Kidney tubule cell (primary cell): ENCODE data around the gene CEP112.

Experiments
- DNase-seq: peaks from one replicate; pipeline ENCODE4 v3.0.0-alpha.2; 2018; ENCODE audit warnings: low spot score

CEP112 gene

DNA sequence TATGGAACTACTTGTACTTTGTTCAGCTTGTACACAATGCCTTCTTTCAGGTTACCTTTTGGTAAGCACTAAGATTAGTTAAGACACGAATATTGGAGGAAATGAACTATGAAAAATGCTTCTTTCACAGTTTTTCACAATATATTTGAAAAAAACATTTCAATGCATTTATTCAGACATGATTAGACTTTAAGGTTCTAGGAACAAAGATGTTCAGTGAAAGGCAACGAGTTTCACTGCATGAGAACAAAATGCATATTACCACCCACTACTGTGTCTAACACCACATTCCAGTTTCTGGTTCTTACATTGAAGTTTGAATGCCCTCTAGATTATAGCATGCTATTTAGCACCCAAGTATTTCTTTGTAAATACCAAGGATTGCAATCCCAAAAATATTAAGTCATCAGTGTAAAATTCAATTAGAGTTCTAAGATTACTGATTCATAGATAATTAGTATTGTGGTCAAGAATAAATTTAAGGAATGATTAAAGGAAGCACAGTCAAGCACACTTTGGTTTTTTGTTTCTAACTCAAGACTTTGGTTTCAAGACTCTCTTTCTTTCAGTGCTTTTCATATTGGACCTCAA lies 261.7 kb downstream of the CEP112 start:
- no peak for DNase-seq

GRCh38 chr17:65926599-65926998 lies 265.3 kb downstream of the CEP112 start:
- DNase-seq: no peak

- DNase-seq: no peak
These were observed 266.2 kb downstream of the CEP112 start for GRCh38 chr17:65925606-65926307.

GRCh38 chr17:65920996-65921395 lies 270.9 kb downstream of the CEP112 start:
- DNase-seq: no peak

- DNase-seq: no peak
These were observed 273.0 kb downstream of the CEP112 start for GRCh38 chr17:65918916-65919315.

DNA sequence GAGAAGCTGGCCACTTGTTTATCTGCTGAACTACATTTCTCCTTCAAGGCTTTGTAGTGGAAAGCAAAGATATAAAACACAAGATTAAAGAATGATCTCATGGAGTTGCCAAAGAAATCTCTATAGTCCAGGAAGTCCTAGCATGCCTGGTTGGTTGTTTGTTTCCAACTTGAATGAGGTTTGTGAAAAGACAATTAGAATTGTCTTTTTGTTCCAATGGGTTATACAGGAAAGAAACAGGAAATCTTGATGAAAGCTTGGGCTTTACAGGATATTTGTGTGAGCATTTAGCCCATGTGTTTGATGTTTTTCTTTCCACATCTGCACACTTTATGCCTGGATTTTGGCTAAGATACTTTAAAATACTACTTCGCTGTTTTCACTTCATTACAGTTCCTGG lies 273.4 kb downstream of the CEP112 start:
- DNase-seq: no peak

DNA sequence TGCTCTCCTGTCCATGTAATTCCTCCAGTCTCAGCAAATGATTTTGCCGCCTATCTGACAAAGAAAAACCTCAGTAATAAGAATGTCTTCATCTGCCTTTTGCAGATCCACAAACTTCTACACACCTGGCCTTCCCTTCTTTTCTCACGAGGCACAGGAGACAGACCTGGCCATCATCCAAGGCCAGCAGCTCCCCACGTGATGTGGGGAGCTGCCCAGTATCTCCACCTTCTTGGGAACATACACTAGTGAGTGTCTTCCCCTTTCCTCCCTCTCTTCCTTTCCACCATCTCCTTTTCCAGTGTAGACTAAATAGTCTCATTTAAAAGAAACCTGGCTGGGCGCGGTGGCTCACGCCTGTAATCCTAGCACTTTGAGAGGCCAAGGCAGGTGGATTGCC lies 274.4 kb downstream of the CEP112 start:
- no peak for DNase-seq

- DNase-seq: no peak
These were observed 275.5 kb downstream of the CEP112 start for GRCh38 chr17:65916425-65916824.

- DNase-seq: peak; percentile 25
These were observed 277.1 kb downstream of the CEP112 start for GRCh38 chr17:65914784-65915342.

DNA sequence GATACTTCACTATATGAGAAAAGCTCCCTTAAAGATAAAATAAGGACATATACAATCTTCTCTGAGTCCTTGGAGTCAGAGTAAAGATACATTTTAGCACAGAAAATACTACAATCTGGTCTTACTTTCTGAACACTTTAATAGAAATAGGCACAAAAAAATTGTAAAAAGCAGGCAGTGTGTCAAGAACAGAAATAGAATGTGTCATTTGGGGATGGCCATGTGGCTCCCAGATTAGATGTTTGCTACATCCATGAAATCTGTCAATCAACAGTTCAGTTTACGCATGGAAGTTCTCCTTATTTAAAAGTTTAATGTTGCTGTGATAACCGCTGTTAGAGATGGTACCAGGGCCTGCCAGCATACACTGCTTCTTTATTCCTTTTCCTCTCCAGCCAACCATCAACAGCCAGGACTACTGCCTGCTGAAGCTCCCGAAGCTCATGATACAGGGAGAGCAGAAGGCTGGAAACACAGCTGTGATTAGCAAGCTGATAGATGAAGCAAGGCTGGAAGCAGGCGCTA lies 278.5 kb downstream of the CEP112 start:
- no peak for DNase-seq

- no peak for DNase-seq
These were observed 281.1 kb downstream of the CEP112 start for GRCh38 chr17:65910836-65911235.

- no peak for DNase-seq
These were observed 289.0 kb downstream of the CEP112 start for GRCh38 chr17:65902831-65903522.

GRCh38 chr17:65902155-65902554 lies 289.8 kb downstream of the CEP112 start:
- no peak for DNase-seq

GRCh38 chr17:65901394-65901793 lies 290.5 kb downstream of the CEP112 start:
- no peak for DNase-seq

GRCh38 chr17:65900216-65900615 lies 291.7 kb downstream of the CEP112 start:
- no peak for DNase-seq

DNA sequence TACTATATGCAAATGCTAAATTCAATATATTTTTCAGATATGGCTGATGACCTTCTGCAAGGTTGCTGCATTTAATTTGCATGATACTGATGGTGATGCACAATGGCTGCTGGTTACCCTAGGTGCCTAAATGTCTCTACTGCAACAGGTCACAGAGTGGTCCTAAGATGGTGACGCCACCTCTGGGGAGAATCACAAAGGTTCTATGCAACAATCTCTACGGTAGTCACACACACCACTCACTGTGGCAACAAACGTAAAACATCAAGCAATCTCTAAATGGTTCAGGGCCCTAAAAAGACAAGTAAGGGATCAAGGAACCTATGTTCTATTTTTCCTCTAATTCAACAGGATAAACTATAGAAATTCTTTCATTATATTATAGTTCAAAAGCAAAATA lies 293.3 kb downstream of the CEP112 start:
- DNase-seq: no peak

DNA sequence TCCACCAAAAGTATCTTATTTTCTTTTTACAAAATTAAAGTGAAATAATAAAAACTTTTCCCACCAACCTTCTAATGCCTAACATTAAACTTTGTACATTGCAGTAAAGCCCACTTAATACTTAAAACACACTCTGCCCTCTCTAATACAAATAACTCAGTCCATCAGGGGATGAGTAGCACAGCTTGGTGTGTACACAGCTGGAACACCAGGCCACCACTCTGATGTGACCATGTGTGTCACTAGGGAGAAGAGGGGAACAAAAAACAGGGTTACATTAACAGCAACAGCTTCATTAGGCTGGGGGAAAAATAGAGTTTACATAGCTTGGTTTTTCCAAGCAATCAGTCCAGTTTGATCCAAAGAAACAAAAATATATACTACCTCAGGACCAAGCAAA lies 295.0 kb downstream of the CEP112 start:
- no peak for DNase-seq

GRCh38 chr17:65895969-65896368 lies 296.0 kb downstream of the CEP112 start:
- no peak for DNase-seq

DNA sequence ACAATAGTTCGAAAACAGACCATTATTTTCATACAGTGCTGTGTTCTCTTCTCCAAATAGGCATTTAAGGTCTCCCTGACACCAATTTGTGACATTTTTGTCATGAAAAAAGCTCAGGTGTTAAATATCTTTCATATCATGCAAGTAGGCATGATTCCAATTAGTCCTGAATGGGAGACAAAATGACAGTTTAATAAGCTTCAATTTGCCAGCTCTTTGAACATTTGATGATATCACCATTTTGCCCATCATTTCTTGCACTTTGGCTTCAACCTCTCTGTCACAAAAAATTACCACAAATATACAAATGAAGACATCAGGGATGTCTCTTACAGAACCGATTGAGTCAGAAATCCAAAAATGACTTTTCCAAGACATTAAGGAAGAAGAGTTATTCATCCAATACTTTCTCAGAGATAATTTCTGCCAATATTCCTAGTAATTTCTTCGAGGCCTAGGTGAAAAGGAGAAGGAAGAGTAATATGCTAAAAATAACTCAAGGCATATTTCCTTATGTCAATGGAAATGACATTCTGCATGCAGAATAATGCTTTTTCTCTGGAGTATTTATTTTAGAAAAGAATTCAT lies 298.1 kb downstream of the CEP112 start:
- no peak for DNase-seq

DNA sequence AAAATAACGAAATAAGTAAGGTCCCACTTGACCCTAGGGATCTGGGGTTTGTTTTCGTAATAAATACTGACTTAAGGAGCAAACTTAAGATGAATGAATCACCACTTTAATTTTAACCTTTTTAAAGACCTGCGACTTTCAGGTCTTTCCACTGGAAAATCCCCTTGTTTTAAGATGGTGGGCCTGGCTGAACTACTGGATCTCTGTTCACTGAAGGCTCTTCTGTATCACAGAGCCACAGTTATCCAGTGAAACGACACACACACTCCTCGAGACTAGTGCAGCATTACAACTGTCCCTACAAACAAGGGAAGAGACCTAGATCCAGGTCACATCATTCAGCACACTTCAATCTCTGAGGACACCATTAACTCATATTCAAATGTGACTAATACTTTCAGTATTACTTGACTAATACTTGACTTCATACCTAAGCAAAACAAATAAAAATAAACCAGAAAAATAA lies 299.0 kb downstream of the CEP112 start:
- no peak for DNase-seq

GRCh38 chr17:65891231-65891735 lies 300.6 kb downstream of the CEP112 start:
- no peak for DNase-seq

DNA sequence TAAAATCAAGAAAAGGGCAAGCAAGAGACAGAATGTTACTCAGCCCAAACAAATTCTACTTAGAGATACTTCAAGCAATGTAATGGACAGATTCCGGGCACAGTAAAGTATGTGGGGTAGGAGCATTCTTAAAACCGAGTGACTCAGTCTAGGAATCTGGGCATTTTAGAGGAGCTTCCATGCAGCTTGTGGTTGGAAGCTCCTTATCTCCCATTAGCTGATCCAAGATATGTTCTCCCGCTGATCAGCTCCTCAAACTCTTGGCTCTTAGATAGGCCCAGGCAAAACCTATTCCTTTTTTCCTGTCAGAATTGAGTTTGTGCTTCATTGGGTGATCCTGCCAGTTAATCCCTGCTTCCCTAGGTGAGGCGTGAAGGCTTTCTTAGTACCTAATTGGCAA lies 303.3 kb downstream of the CEP112 start:
- DNase-seq: no peak
